GM21526 (cell line): Measurements from ENCODE around the gene AUP1.
"Not testable (repeated sequence)": the region's sequence is repeated elsewhere in the genome, so short reads cannot be mapped to it uniquely, and the experiment has no call there.

Source experiments
- ATAC-seq: cut with Tn5 transposase; IDR thresholded peaks from one replicate; pipeline ENCODE4 v1.9.1; 2021; ENCODE audit warnings: moderate library complexity; ENCODE audit not compliant: unreplicated experiment, low FRiP score

Gene AUP1

DNA sequence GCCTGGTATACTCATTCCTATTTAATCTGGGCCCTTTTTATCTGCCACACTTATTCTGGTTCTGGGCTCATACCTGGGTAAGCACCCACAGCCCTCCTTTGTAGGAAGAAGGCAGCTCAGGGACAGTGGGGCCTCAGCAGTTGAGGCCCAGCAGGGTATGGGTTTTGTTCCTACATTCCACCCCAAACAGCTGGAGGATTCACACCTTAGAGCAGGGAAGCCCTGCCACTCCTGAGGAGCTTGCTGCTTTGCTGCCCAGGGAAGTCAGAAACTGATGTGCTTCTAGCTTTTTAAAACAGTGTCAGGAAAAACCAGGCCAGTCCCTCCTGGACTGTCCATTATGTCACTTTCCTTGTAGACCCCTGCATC, 28.9 kb downstream of the AUP1 start:
- no peak for ATAC-seq

DNA sequence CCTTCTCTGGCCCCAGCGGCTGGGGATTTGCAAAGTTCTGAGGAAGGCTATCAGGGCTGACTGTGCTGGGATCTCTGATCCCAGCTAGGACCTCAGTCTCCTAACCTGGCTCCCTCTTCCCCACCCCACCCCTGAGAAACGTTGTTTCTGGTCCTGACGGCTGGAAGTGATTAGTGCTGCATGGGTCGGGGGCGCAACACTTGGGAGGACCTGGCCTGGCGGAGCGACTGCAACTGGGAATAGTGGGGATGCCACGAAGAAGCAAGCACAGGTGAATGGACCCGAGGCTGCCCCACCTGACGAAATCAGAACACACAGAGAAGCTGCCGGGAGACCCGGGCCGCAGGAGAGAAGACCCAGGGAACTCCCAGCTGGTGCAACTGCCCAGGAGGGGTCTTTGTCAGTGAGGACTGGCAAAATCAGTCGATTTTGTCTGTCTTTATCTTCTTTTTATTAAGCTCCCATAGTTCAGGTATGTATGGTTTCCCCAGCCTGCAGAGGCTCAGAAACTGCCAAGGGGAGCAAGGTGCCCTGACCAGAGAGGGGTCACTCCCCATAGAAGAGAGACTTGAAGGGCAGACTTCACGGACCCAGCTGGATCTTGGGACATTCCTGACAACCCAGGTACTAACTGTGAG, 29.4 kb downstream of the AUP1 start:
- no peak for ATAC-seq

DNA sequence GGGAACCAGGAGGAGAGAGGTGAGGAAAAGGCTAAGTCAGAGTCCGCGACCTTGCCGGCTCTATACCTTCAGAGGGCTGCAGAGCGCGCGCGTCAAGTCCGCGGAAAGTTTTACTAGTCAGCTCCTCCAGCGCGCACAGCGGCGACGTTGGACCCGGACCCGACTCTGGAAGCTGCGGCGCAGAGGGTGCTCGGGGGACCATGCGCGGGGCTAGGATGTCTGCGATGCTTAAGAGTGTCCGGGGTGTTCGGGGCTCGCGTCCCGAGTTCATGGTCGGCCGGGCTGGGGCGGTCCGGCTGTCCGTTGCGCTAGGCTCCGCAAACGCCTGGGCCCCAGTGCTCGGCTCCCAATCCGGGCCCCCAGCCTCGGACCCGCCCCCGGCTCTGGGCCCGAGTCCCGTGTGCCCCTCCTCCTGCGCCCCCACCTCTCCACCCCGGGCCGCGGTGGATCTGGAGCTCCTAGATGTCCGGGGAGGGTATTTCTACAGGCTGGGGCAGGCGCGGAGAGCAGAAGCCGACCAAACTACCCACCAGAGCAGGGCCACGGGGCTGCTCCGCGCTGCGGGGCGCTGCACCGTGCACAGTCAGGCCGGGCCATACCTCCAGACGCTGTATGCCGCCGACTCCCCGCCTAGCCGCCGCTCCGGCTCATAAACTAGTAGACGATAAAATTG, 30.1 kb downstream of the AUP1 start, which contains the start of gene LBX2:
TSS of gene LBX2 (minus strand) at position 337 of the 673 bp plus-strand sequence. CDS start at position 271, 66 bp downstream.
- no peak for ATAC-seq

DNA sequence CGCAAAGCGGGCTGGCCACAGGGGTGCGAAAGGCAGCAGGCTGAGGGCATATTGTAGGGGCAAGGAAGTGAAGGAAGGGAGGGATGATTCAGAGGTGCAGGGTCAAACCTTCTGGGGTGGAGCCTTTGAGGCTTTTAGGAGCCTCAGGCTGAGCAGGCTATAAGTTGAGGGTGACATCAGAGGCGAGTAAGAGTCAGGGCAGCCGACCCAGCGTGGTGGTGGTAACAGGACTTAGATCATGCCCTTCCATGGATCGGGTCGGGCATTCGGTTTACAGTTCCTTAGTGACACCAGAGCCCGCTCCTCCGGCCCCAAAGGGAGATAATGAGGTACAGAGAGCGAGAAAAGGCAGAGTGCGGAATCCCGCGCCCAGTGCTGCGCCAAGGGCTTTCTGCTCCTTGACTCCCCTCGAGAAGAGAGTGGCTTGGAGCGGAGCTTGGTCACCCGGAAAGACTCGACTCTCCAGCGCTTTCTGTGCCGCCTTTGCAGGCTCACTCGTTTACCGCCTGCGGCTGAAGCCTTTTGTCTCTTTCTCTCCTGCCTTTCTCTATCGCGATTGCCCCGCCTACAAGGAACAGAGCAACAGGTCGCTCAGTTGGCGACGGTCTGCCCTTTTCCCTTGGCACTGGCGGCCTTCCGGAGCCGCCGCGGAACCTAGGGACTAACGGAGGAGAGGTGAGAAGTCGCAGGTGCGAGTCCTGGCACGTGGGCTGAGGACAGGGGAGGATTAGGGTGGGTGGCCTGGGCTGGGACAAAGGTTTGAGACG, 30.8 kb downstream of the AUP1 start:
- no peak for ATAC-seq

DNA sequence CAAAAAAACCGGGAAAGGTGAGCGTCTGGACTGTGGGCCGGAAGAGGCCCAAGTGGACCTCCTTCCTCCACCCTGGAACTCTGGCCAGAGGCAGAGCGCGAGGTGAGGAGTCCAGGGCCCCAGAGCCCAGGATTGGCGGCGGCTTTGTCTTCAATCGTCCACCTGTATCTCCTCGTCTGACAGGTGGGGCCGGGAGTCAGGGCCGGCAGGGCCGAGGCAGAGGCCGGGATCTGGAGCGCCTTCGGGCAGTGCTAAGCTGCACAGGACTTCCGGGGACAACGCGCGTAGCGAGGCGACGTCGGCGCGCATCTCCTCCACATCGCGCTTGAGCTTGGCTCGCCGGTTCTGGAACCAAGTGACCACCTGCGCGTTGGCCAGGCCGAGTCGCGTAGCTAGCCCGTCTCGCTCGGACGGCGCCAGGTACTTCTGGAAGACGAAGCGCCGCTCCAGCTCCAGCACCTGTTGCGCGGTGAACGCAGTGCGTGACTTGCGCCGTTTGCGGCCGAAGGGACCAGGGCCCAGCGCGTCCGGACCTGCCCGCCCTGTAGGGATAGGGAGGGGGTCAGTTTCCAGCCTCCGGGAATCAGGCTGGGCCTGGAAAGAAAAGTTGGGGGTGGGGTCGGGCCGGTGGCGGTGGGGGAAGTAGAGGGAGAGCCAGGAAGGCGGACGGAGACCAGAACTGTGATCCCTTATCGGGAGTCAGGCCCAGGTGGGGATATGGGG, 31.6 kb downstream of the AUP1 start:
- no peak for ATAC-seq

DNA sequence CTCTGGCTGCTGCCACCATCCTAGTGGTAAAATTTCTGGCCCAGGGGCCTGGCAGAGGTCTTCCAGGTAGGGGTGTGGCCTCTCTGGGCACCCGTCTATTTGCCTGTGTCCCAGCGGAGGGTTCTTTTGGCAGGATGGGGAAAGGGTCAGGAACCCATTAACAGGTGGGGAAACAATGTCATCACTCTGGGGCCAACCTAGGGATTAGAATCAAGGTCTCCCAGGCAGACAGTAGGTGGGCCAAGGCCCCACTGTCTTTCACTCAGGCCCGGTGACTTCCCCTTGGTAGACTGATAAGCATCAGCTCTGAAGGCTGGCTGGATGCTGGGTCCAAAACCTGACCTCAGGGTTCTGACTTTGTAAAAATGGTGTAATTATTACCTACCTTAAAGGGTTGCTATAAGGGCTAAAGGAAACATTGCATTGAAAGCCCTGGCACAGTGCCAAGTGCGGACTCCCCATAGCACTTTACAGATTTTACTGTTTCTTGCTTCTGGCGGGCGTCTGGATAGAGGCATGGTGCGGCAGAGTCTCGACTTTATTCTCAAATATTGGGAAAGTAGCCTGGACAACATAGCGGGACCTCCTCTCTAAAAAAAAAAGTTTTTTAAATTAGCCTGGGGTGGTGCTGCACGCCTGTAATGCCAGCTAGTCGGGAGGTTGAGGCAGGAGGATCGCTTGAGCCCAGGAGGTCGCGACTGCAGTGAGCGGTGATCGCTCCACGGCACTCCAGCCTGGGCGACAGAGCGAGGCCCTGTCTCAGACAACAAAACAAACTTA, 32.3 kb downstream of the AUP1 start:
- no peak for ATAC-seq

DNA sequence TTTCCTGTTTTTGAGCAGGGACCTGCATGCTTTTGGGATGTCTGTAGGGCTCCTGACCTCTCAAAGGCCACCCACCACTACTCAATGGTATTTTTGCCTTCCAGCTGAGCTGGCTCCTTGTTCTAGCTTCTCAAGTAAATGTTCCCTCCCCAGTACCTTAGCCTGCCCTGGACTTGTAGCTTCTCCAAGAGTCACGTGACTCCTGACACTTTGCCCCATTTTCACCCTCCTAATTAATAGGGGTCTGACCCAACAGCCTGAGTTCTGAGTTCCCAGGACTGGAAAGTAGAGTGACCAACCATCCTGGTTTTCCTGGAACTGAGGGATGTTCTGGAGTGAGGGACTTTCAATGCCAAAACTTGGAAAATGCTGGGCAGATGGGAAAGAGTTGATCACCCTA, 34.1 kb downstream of the AUP1 start:
- no peak for ATAC-seq

DNA sequence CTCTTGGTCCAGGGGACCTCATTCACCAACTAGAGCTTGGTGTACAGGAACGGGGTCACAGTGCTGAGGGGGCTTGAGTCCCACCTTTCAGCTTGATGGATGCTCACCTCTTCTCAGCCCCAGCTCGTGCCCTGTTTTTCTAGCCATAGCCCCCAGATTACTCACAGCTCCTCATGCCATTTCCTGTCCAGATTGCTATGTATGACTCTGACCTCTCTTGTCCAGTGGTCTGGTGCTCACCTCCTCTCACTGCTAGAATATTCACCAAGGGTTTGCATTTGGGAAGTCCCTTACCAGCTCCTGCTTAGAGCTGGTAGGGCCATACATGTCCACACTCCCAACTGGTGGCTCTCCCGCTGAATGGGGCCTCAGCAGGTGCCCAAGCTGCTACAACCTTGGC, 36.0 kb downstream of the AUP1 start:
- ATAC-seq = no peak

DNA sequence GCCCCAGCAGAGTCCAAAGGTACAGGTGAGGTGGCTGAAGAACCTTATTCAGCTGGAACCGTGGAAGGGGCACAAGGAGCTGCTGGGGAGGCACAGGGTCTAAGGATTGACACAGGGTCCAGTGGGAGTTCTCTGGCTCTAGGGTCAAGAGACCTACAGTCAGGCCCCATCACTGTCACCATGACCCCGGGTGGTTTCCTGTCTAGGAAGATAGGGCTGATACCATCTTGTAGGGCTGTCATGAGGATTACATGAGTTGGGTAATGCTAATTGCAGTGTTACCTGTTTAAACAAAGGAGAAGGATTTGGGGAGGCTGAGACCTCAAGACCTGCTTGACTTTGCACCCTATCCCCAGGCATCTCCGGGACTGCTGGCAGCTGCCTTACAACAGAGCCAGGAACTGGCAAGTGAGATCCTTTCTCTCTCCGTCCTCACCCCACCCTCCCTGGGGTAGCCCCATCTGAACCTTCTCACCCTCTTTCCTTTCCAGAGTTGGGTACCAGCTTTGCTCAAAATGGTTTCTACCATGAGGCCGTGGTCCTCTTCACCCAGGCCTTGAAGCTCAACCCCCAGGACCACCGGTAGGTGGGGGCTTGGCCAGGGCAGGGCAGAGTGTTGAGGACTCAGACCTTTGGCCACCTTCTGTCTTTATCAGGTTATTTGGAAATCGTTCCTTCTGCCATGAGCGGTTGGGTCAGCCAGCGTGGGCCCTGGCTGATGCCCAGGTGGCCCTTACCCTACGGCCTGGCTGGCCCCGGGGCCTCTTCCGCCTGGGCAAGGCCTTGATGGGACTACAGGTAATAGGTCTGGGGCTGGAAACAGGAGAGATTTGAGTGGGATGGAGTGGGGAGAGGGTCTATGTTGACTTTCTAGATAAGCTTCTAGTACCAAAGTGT, 37.6 kb downstream of the AUP1 start:
- ATAC-seq = no peak

DNA sequence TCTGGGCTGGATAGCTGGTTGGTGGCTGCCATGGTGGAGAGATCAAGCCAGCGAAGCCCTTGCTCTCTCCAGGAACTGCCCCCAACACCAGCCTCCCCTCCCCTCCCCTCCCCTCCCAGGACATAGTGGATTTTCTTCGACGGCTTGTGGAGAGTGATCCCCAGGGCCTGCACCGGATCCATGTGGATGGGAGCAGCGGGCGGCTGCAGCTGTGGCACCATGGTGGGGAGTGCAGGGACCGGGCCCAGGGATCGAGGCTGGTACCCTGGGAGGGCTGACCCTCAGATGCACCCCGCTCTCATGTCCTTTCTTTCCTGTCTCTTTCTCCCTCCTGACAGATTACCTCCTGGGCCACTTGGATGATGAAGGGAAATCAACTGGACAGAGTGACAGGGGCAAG, 39.6 kb downstream of the AUP1 start:
- ATAC-seq = no peak

DNA sequence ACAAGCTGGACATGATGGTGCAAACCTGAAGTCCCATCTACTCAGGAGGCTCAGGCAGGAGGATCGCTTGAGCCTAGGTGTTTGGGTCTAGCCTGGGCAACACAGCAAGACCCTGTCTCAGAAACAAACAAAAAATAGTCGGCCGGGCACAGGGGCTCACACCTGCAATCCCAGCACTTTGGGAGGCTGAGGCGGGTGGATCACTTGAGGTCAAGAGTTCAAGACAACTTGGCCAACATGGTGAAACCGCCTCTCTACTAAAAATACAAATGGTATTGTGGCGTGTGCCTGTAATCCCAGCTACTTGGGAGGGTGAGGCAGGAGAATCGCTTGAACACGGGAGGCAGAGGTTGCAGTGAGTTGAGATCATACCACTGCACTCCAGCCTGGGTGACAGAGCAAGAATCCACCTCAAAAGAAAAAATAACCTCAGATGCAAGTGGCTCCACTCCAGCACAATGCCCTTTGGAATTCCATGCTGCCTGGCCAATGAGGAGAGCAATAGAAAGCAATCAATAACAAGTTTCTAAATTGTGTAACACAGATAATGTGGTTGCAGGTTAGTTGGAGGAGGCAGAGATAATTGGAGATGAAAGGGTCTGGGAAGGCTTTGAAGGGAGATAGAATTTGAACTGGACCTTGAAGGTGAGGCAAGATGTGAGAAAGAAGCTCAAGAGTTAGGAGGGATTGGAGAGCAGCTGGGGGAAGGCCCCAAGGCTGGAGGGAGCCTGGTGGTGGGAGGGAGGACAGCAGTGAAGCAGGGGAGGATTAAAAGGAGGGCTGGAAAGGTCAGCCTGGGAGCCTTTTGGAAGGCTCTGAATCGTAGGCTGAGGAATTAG, 40.6 kb downstream of the AUP1 start:
- no peak for ATAC-seq

DNA sequence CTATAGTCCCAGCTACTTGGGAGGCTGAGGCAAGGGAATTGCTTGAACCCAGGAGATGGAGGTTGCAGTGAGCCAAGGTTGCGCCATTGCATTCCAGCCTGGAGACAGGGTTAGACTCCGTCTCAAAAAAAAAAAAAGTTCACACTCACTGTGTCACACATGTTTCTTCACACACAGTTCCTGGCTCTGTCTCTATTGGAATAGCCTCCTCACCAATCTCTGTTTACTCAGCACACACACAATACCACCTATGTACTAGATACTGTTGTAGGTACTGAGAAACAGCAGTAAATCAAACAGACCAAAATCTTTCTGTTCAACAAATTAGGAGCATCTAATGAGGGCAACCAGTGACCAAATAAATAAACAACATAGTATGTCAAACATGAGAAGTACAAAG, 43.4 kb downstream of the AUP1 start:
- no peak for ATAC-seq

DNA sequence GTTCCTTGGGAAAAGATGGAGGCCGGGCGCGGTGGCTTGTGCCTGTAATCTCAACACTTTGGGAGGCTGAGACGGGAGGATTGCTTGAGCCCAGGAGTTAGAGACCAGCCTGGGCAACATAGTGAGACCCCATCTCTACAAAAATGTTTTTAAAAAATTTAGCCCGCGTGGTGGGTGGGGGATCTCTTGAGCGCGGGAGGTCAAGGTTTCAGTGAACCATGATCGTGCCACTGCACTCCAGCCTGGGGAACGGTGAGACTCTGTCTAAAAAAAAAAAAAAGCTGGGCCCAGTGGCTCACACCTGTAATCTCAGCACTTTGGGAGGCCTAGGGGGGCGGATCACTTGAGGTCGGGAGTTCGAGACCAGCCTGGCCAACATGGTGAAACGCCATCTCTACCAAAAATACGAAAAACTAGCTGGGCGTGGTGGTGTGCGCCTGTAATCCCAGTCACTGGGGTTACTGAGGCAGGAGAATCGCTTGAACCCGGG, 45.8 kb downstream of the AUP1 start:
- not testable (repeated sequence) for ATAC-seq

DNA sequence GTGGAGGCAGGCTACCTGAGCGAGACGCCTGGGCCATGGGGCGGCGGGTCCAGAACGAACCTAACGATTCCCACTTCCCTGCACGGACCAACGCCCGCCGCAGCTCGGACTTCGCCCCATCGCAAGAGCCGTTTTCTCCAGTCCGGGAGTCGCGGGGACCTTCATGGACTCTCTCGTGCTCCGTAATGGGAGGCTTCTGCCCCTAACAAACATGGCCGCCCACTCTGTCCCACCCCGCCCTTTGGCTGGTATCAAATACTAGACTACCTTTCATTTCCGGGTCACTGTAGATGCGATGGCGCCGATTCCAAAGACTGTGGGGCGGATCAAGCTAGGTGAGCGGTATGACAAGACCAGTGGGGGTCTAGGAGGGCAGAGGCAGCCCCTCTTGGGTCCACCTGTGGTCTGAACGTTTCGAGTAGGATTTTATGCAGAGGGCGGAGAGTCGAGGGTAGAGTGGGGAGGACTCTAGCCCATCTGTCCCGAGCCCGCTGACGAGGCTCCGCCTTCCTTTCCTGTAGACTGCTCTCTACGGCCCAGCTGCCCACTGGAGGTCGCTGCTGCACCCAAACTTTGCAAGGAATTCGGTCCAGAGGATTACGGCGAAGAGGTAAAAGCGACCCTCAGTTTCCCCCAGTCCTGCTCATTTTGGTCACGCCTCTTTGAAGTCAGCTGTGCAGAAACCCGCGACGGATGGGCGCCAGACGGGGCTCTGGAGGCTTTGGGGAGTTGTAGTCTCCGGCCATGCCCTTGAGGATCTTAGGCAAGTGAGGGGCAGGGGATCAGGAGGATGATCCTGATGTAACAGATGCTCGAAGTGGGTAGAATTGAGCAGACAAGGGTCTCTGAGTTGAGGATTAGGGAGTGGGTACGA, 46.5 kb downstream of the AUP1 start, which contains the start of the genes CCDC142 and TTC31:
TSS of gene CCDC142 (minus strand) at position 198 of the 874 bp plus-strand sequence. CDS start at position 37, 161 bp downstream.
TSS of gene TTC31 (plus strand) at position 281 of the 874 bp plus-strand sequence. CDS start at position 296, 15 bp downstream.
- peak; percentile 84 for ATAC-seq

DNA sequence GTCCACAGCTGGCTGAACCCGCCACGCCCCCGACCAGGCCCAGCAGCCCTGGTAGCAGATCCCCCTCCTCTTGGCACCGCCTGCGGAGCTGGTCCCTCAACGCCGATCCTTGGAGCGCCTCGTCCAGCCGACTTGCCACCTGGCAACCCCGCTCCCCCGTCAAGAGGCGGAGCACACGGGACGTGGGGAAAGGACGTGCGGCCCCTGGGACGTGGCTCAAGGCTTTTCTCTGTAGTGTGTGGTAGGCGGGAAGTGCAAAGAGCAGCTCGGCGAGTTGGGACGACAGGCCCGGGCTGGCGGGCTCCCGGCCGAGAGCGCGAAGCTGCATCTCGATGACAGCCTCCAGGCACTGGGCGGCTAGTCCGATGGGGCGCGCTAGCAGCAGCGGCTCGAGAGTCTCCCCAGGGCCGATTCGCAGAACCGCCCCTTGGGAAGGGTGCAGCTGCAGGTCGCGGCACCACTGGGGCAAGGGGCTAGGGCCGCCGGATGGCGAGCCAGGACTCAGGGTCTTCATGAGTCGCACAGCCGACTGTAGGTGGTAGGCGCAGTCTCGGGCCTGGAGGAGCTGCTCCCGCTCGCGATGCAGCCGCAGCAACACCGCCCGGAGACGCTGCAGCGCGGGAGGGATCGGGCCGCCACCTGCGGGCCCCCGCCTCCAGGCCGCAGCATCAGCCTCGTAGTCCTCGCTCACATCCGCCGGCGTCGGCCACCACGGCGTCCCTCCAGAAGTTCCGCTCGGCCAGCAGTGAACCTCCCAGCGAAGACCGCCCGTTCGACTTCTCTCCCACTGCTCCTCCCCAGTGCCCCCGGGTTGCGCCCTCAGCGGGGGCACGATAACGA, 47.3 kb downstream of the AUP1 start:
- peak; percentile 31 for ATAC-seq

DNA sequence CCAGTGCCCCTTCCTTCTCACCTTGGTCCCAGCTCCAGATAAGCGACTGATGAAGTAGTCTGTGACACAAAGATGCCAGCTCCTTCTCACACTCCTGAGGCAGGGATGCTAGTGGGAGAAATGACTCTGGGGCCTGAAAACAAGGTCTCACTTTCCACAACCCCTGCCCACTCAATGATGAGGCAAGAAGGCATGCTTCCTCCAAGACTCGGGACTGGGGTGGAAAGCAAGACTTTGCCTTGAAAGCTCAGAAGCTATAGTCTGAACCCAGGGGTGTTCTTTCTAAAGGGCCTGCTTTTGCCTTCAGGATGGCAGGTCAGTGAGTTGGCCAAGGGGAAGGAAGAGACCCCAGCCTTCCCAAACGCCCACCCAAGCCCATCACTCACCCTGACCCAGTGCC, 48.1 kb downstream of the AUP1 start:
- no peak for ATAC-seq
